Cardiac fibroblast (primary cell): ENCODE results near the gene DOK3.

Source experiments
- DNase-seq, 2 donors: peaks; one replicate each; pipeline versions ENCODE4 v3.0.0 to v3.0.0-alpha.2; 2010; ENCODE audit warnings: low read depth in 2 of 2
- H3K4me3 ChIP-seq, 2 donors: replicated peaks in 1 of 2; 1 replicate in 1 of 2; 2 replicates in 1 of 2; pipeline ENCODE4 v1.5.1; 2011; ENCODE audit warnings: low read depth in 2 of 2, low read length in 2 of 2, mild to moderate bottlenecking in 2 of 2, moderate library complexity in 1 of 2
- CTCF ChIP-seq: IDR thresholded peaks from one replicate; pipeline ENCODE4 v1.5.1; 2011; ENCODE audit warnings: low read depth, mild to moderate bottlenecking, low read length, inconsistent platforms

The DOK3 gene

GRCh38 chr5:177514541-177514940, 4.9 kb upstream of the DOK3 start:
- H3K4me3 ChIP-seq: peak overlapping the region in 1 of 2 donors; percentile 81
- no peak for DNase-seq
- TF ChIP-seq CTCF: no peak

GRCh38 chr5:177513500-177513899, 3.9 kb upstream of the DOK3 start:
- no peak overlapping the region for H3K4me3 ChIP-seq
- no peak for TF ChIP-seq CTCF
- no peak for DNase-seq

- H3K4me3 ChIP-seq: no peak overlapping the region
- no peak for TF ChIP-seq CTCF
- DNase-seq: no peak
Observed at GRCh38 chr5:177512736-177513380, 3.2 kb upstream of the DOK3 start.

GRCh38 chr5:177511796-177512675, 2.4 kb upstream of the DOK3 start:
- H3K4me3 ChIP-seq: no peak overlapping the region
- DNase-seq: no peak
- TF ChIP-seq CTCF: no peak

GRCh38 chr5:177511181-177511580, 1.6 kb upstream of the DOK3 start:
- no peak for DNase-seq
- no peak overlapping the region for H3K4me3 ChIP-seq
- no peak for TF ChIP-seq CTCF

GRCh38 chr5:177510567-177511053, 984 bp upstream of the DOK3 start:
- H3K4me3 ChIP-seq: no peak overlapping the region
- DNase-seq: no peak
- TF ChIP-seq CTCF: no peak
